GM19468 (cell line): Measurements from ENCODE around the gene GRIN2D.

Experiments
- ATAC-seq: cut with Tn5 transposase; IDR thresholded peaks from one replicate; pipeline ENCODE4 v1.9.1; 2021; ENCODE audit warnings: mild to moderate bottlenecking, moderate library complexity, moderate number of reproducible peaks; ENCODE audit not compliant: unreplicated experiment; ENCODE audit errors: extremely low read depth

GRIN2D gene

GRCh38 chr19:48393559-48394330 is at the start of gene GRIN2D:
TSS of gene GRIN2D (plus strand) at chr19:48393668. CDS start at chr19:48398393, 4,725 bp downstream.
- no peak for ATAC-seq

- ATAC-seq: no peak
Observed at GRCh38 chr19:48344892-48345291, 48.6 kb upstream of the GRIN2D start.

GRCh38 chr19:48346191-48346590 is 47.3 kb upstream of the GRIN2D start:
- no peak for ATAC-seq

- ATAC-seq: no peak
Observed at GRCh38 chr19:48348045-48348444, 45.4 kb upstream of the GRIN2D start.

GRCh38 chr19:48348737-48349136 is 44.7 kb upstream of the GRIN2D start:
- ATAC-seq: no peak

GRCh38 chr19:48350856-48351255 is 42.6 kb upstream of the GRIN2D start:
- no peak for ATAC-seq

GRCh38 chr19:48351341-48351752 is 42.1 kb upstream of the GRIN2D start:
- no peak for ATAC-seq

- no peak for ATAC-seq
Observed at GRCh38 chr19:48353677-48354076, 39.8 kb upstream of the GRIN2D start.

- no peak for ATAC-seq
Observed at GRCh38 chr19:48354332-48354992, 39.0 kb upstream of the GRIN2D start.

- ATAC-seq: no peak
Observed at GRCh38 chr19:48355365-48355954, 38.0 kb upstream of the GRIN2D start.

GRCh38 chr19:48359123-48359522 is 34.3 kb upstream of the GRIN2D start:
- no peak for ATAC-seq

GRCh38 chr19:48361912-48362311 is 31.6 kb upstream of the GRIN2D start:
- no peak for ATAC-seq

GRCh38 chr19:48362716-48363499 is 30.6 kb upstream of the GRIN2D start:
- peak; percentile 16 for ATAC-seq

- no peak for ATAC-seq
Observed at GRCh38 chr19:48363500-48363809, 30.0 kb upstream of the GRIN2D start.

- peak; percentile 79 for ATAC-seq
Observed at GRCh38 chr19:48363810-48364597, 29.5 kb upstream of the GRIN2D start, which contains the start of the genes SYNGR4 and TMEM143. TSS of gene SYNGR4 (plus strand) at chr19:48364367. CDS start at chr19:48365843, 1,476 bp downstream. TSS of gene TMEM143 (minus strand) at chr19:48363940. CDS start at chr19:48363920, 20 bp downstream.

GRCh38 chr19:48364598-48365348 is 28.7 kb upstream of the GRIN2D start:
- no peak for ATAC-seq

- ATAC-seq: no peak
Observed at GRCh38 chr19:48365602-48366001, 27.9 kb upstream of the GRIN2D start.

- ATAC-seq: no peak
Observed at GRCh38 chr19:48367855-48368254, 25.6 kb upstream of the GRIN2D start.

GRCh38 chr19:48368936-48369335 is 24.5 kb upstream of the GRIN2D start:
- no peak for ATAC-seq
